GM15510 (cell line): ENCODE results near the gene CENPO.

ENCODE experiments used
- POLR2A ChIP-seq: IDR thresholded peaks from 3 replicates; pipeline ENCODE4 v1.6.1; 2011; ENCODE audit warnings: borderline replicate concordance; ENCODE audit not compliant: insufficient read length; ENCODE audit errors: extremely low read depth

Gene CENPO

DNA sequence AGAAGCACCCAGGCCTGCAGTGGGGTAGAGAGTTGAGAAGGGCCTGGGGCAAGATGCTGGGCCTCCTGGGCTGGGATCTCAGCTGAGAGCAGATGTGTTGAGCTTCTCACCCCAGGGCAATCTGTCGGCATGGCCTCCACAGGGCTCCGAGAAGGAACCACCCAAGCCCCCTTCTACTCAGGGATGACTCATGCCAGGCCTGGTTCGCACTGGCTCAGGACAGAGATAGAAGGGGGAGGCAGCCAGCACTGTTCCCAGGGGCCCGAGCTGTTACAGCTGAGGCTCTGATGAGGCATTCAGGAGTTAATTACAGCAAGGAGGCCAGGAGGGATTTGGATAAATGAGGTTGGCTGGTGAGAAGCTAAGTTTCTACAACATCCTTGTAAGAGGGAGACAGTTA lies 62.5 kb downstream of the CENPO start:
- TF ChIP-seq POLR2A, result no peak

DNA sequence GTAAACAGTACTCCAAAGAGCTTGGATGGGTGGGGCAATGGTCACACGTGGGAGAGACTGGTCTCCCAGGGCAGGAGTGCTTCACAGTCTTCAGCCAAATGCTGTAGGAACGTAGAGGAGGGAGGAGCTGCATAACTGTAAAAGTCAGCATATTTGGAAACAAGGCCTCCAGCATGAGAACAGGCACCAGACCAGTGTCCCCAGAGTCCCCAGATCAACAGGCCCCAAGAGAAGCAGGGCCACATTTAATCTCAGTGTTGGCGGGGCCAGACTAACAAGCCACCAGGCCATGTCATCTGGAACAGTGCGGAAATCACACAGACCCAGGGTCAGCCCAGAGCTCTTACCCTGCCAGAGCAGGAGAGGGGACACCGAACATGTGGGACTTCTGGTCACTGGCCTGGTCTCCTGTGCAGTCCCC lies 63.6 kb downstream of the CENPO start:
- no peak for TF ChIP-seq POLR2A

DNA sequence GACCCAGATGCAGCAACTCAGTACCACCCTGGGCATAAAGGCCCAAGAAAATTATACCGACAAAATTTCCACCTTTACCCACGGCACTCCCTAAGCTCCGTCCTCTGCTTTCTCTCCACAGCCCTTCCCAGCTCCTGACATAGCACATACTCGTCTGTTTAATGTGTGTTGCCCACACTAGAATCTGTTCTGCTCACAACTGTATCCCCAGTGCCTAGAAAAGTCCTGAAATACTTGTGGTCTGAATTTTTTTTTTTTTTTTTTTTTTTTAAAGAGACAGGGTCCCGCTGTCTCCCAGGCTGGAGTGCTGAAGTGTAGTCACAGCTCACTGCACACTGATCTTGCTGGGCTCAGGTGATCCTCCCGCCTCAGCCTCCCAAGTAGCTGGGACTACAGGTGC lies 64.5 kb downstream of the CENPO start:
- no peak for TF ChIP-seq POLR2A

DNA sequence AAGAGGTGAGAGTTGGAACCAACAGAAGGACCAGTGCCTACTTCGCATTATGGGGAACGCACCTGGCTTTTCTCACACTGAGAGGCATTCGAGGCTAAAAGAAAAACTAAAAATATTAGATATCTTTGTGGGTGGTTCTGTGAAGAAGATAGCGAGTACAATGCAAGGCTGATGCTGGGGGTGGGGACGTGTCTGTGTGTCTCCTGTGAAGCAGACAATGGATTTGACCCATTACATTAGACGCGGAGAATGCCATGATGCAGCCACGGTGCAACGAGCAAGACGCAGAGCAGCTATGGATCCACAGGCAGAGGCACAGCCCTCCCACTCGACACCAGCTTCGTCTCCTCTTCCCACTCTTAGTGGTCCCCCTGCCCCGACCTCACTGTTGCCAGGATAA lies 65.8 kb downstream of the CENPO start:
- no peak for TF ChIP-seq POLR2A

DNA sequence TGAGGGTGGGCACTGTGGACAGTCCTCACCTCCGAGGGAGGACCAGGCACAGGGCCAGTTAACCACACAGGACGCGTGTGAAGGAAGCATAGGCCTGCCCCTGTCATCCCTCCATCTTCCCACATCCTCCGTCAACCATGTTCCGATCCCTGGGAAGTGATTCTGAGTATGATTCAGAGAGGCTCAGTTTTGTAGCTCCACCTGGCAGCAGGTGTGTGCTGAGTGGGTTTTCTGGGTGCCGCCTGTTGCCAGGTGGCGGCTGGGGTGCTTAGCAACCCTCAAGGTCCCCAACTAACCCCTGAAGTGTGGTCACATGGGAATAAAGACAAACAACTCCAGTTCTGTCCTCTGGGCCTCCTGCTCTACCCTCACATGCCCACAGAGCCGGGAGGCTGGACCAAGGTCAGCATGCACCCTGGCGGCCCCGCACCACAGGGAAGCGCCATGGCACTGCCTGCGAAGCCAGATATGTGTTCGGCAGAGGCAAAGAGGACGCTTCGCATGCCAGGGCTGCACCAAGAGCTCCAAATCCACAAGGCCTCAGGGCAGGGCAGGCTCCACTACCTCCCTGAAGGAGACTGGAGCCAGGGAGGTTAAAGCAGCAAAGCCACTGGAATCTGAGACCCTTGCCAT lies 66.9 kb downstream of the CENPO start:
- no peak for TF ChIP-seq POLR2A

DNA sequence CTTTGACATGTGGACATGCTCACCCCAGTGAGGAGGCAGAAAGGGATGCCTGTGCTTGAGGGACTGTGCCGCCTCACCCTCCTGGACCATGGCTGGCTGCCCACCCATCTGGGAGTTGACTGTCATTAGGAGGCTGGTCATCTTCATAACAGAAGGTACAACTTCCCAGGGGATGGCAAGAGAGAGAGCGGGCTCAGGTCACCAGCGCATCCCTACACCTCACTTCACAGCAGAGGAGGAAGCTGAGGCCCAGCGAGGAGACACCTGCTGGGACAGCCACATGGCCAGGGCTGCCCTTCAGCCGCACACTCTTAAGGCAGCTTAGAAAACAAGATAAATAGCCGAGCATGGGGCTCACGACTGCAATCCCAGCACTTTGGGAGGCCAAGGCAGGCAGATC lies 67.4 kb downstream of the CENPO start:
- no peak for TF ChIP-seq POLR2A

DNA sequence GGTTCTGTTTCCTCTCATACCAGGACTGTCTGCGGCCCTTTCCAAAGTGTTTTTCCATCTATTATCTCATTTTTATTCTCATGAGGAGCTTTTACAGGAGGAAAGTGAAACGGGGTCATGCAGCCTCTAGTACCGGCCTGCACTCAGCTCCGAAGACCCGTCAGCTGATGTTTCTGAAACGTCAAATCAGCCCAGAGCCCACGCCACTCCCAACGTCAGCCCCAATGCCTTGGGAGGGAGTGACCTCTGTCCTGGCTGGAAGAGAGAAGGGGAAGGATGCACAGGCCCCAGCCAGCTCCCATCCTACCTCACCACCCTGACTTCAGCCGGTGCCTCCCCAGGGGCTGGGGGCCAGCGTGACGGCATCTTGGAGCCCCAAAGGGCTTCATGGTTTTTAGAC lies 68.3 kb downstream of the CENPO start:
- TF ChIP-seq POLR2A, result no peak

DNA sequence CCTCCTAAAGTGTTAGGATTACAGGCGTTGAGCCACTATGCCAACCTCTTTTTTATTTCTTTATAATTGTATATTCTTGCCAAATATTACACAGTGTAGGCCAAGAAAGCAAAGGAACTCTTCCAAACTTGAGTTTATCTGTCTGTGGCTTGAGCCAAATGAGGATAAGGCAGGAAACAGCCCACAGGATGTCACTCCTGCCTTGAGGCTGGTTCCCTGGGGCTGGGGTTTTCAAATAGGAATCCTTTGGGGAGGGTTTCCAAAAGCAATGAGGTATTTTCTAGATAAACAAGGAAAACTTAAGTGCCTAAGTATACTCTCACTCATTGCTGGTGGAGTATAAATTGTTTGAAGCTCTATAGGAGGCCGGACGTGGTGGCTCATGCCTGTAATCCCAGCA lies 70.4 kb downstream of the CENPO start:
- TF ChIP-seq POLR2A, result no peak

DNA sequence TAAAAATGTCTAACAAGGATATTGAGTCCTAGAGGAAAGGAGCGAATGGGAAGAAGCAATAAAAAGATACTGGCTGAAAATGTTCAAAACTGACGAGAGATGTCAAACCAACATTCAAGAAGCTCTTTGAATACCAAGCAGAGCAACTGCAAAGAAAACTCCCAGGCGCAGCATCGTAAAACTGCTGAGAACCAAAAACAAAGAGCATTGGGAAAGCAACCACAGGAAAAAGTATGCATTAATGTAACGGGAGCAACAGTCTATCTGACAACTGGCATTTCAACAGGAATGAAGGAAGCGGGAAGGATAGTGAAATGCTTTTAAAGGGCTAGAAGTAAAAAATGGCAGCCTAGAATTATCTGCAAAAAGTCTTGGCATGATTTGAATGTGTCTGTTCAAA lies 73.7 kb downstream of the CENPO start:
- no peak for TF ChIP-seq POLR2A

DNA sequence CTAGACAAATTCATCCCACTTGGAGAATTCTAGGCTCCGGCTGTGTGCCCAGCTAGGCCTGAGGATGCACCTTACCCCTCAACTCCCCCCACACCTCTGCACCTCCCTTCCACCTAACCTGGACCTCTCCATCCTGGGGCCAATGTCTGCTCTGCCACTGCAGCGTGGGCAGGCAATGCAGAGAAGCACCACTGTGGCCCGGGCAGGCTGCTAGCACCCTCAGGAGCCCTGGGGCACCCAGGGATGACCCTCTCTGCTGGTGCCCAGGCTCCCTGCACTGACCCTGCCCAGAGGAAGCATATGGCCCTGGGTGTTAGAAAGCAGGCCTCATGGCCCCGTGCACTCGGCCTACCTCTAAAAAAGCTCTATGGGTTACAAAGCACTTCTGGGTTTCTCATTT lies 77.2 kb downstream of the CENPO start:
- no peak for TF ChIP-seq POLR2A

DNA sequence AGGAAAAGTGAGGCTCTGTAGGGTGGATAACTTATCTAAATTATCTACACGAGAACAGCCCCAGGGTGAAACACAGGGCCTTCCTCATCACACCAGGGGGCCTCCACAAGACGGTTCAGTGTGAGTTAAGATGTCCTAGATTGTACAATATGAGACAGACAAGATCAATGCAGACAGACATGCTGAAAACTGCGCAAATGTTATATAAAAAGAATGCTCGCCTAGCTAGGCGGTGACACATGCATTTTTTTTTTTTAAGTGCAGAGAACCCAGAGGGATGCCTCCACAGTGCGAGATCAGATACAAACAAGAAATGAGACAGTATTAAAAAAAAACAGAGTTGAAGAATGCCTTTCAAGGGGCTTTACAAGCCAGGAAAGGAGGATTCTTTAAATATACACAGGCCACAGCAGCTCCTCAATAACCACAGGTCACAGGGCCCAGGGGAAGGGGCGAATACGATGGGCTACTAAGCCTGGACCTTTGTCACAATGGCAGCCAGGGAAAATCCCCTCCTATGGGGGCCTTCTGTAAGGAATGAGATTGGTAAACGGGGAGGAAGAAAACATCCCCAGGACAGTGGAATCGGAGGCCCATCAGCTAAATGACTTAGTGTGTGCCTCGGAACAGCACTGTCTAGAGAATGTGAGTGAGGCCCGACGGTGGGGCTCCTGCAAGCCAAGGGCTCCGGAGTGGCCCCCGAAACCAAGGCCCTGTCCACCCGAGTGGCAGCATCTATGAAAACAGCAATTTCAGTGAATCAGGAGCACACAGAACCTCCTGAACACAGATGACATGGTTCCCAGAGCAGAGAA lies 77.9 kb downstream of the CENPO start:
- no peak for TF ChIP-seq POLR2A

DNA sequence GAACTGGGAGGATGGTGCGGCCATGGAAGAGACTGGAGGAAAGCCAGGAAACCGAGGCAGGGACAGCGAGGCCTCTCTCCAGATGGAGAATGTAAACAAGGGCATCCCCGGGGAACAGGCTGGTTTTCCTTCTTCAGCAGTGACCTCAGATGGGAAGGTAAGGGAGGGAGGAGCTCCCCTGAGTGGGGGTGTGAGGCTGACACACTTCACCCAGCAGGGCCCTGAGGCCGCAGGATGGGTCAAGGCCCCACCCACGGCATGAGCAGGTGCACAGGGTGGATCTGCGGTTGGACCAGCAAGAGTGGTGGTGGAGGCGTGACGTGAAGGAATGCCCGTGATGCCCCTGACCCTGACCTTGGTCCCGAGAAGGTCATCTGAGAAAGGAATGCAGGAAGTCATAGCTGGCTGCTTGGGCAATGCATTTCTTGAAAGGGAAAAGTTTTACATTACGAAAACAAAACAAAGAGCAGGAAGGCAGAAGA lies 78.7 kb downstream of the CENPO start:
- TF ChIP-seq POLR2A, result no peak
